Suppressor macrophage treated with lipopolysaccharide for 1 hour (primary cell): ENCODE measurements around the gene PSMD11.
A peak's percentile ranks its signal among the peaks of the same experiment; 100 is the strongest.
"Not testable (repeated sequence)": the region's sequence is repeated elsewhere in the genome, so short reads cannot be mapped to it uniquely, and the experiment has no call there.

Source experiments
- DNase-seq, 3 donors: peaks; one replicate each; pipeline ENCODE4 v3.0.0-alpha.2; 2020 to 2022

The PSMD11 gene

DNA sequence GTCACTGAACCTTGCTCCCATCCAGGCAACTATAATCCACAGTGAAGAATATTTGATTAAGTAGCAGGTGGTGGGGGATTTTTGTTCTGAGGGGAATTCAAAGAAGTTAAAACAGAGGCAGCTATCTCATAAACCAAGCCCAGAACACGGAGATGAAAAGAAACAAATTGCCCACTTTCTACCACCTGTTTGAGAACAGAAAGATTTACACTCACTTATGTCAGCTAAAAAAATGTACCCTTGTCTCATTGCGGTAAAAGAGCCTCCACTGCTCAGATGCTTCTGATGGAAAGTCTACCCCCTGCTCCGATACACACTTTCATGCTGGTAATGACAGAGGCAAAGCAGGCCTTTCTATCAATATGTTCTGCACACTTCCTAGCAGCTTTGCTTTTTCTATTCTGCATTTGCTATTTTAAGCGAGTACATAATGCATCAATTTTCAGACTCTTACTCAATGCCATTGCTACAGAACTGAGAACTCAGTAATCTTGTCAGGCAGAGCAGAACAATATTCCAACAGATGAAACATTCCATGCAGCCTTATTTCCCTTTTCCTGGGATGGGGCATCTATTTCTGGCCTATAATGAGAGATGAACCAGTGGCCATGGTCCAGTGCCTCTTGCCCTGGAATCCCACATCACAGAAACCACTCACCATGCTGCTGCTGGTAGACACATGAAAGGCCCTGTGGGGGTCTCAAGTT lies 71.5 kb downstream of the PSMD11 start:
- no peak for DNase-seq

DNA sequence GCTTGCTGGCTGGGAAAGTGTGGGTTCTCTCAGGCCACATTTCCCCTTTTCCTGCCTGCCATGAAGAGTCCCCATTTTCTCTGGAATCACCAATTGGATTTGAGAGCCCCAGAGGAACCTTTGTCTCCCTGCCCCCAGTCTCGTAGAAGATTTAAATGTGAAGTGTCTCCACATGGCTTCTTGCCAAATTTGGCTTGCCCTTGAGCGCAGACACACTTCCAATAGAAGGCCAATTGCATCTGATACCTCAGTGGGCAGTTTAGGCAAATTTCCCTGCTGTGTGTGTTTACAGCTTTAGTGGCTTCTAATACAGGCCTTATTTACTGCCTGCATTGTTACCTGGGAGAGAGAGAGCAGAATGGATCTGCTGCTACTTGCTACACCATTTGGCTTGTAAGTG lies 72.1 kb downstream of the PSMD11 start:
- no peak for DNase-seq

DNA sequence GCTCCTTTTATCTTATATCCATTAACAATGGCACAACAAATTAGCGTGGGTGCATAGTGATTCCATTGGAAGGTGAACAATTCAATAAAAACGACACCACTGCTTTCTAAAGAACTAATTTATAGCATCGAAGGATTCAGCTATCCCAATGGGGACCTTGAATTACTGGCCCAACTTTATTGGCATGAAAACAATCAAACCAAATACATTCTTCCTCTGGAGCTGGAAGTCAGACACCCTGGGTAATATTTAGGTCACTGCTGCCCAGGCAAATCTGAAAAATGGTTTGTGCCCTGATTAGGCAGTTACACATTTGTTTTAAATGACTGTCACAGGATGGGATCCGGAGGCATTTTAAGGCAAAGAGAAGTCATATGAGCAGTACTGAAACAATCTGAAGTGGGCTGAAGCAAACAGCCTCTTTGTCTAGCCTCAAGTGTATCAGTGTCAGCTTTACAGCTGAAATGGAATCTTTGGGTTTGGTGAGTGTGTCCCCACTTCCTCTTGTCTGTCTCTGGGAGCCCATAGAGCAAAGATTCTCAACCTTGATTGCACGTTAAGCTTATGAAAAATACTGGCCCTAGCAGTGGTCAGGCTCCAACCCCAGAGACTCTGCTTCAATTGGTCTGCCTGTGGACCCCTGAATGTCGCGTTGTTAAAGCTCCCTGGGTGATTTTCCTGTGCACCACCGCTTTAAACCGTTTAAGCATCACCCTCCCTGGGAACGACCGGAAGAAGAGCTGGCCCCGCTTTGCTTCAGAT lies 72.8 kb downstream of the PSMD11 start:
- no peak for DNase-seq

DNA sequence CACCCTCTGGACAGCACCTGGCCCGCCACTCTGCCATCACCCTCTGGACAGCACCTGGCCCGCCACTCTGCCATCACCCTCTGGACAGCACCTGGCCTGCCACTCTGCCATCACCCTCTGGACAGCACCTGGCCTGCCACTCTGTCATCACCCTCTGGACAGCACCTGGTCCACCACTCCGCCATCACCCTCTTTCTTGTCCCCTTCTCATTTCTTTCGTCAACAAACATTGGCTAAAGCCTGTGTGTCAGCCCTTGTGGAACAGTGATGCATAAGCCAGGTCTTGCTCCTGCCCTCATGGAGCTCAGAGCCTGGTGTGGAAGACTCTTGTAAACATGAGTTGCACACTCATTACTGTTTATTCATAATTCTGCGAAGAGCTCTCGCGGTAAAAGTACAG lies 73.7 kb downstream of the PSMD11 start:
- DNase-seq, result no peak

DNA sequence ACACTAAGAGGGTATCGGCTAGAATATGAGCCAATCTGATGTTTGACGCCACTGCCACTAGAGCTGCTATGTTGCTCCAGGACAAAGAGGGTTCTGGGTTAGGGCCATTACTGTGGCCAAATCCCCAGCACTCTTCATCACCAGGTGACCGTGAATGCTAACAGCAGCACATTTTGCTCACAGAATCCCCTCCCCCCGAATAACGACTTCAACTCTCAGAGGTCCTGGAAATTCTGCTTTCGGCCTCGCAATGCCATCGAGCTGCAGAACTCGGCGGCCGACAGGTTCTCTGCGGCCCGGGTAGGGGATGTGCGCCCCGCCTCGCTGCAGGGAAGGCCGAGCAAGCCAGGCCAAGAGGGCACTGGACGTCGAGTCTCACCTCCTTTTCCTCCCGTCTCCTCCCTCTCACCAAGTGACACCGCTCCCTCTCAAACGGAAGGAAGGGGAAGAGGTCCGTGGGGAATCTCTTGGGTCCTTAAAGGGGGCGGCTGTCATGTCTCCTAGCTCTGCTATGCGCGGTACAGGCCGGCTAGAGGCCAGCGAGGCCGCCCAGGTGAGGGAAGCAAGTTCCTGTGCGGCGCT lies 74.4 kb downstream of the PSMD11 start:
- DNase-seq, result no peak

DNA sequence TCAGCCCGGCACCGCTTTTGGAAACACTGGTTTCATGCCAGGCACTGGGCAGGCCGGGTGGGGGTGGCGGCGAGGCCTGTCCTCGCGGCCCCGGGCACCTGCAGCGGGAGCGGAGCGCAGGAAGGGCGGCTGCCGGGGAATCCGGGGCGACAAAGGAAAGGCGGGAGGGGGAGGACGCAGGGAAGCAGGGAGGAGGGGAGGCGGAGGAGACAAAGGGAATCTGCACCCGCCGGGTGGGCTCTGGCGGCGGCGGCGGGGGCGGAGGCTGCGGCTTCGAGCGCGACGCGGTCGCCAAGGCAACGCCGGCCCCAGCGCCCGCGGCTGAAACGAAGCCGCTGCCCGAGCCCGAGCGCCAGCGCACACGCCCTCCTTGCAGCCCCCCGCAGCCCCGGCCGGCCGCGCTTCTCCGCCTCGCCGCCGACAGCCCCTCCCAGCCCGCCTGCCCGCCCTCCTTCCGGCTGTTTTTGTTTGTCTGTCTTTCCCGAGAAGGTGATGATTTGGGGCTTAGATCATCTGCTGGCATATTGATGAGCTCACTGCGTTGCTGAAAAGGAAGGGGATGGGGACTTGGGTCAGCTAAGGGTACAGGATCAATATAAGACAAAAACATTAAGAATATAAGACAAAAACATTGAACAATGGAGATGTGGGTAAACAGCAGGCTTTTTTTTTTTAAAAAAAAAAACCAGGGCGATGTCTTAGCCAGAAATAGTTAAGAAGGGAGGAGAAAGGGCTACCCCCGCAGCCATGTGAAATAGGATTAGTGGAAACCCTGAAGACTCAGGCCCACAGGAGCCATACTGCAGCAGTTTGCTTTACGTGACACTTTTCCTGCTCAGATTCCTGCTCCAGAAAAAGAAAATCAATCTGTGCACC lies 75.2 kb downstream of the PSMD11 start:
- DNase-seq, result peak; percentile 29 to 44 (median 36)

DNA sequence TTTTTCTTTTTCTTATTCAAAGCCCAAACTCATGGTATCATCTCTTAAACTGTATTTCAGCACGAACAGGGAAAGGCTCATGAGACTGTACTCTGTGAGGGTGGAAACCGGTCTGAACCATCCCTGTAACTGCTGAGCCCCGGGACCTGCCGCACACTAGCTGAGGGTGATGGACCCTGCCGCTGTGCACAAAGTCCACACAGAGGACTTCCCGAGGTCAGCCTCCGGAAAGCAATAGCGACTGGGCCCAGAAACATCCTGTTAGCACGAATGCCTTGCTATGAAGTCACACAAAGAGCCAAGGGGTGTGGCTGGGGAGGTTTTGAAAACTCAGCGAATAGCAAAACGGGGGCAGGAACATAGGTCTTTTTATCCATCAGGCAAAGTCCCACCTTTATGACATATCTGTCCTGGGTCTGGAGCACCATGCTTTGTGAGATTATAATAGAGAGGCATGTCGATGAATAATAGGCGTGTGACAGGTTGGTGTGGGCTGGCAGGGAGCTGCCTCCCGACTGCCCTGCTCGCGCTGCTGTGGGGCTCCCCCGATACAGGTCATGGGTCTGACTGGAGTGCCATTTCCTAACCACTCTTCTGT lies 75.9 kb downstream of the PSMD11 start:
- DNase-seq, result peak; percentile 58 to 74 (median 65)

DNA sequence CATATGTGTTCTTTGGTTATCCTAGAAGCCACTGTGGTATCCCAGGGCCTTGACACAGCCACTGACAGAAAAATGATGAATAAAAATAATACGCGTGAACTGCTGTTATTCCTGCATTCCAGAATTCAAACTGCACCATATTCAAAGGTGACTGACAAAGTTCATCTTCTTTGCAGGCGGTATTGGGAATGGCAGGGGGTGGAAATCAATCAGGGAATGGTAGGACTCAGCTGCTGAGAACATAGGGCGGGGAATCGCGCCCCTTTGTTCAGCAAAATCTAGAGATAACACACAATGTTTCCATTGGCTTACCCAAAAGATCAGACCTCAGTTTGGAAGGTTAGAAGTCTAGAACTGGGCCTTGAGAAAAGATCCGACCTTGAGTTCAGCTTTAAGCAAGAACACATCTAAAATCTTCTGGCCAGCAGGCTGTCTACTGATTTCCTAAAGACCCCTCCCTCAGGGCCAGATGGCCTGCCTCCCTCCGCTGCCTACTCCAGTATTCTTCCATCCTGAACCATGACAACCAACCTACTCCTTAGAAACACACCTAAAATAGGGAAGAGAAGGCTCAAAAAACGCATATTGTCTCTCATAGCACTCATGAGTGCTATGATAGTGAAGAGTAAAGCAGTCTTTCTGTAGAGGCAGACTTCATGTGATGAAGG lies 76.6 kb downstream of the PSMD11 start:
- DNase-seq, result peak in 1 of 3 donors; percentile 17

DNA sequence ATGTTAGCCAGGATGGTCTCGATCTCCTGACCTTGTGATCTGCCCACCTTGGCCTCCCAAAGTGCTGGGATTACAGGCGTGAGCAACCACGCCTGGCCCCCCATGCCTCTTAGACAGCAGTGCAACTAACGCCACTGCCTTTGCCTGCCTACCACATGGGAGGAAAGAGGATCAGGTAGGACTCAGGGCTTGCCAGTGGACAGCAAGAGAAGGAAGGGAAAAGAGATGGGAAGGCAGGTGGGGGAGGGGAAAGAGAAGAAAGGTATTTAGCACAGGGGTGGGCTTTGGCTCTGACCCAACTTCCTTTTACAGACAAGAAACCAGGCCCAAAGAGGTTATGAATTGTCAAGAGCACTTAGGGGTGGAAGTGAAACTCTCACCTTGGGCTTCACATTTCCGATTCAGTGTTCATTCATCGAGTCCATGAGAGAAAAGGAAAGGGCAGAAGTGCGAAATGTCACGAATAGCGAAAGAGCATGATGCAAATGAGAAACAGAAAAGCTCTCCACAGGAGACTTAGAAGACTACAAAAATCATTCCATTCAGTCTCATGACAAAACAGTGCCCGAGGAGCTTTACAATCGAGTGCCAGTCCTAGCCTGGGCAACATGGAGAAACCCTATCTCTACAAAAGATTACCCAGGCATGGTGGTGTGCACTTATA lies 78.8 kb downstream of the PSMD11 start:
- DNase-seq, result no peak

DNA sequence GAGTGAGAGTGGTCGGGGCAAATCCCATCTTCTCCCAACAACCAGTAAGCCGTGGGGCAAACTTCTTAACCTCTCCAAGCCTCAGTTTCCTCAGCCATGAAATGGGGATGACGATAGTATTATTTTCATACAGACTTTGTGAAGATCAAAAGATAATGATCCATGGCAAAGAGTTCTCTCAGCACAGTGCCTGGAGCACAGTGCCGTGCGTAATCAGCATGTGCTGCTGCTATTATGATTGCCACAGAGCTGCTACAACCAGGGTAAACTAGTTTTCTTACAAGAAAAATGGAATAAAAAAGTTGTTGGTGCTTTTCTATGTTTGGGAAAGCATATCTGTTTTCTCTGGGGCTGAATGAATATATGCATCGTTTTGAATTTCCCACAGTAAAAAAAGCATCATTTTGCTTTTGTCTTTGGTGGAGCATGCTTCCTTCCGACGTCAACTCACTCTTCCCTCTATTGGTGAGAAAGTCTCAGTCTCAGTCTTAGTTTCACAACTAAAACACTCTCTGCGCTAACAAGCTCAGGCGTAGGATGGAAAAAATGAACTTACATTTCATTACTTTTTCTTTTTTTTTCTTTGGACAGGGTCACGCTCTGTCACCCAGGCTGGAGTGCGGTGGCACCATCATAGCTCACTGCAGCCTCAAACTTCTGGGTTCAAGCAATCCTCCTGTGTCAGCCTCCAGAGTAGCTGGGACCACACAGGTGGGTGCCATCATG lies 79.7 kb downstream of the PSMD11 start:
- no peak for DNase-seq

DNA sequence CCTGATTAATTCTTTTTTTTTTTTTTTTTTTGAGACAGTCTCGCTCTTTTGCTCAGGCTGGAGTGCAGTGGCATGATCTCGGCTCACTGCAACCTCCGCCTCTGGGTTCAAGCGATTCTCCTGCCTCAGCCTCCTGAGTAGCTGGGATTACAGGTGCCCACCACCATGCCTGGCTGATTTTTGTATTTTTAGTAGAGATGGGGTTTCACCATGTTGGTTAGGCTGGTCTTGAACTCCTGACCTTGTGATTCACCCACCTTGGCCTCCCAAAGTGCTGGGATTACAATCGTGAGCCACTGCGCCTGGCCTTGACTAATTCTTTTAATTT lies 80.2 kb downstream of the PSMD11 start:
- DNase-seq, result not testable (repeated sequence)

DNA sequence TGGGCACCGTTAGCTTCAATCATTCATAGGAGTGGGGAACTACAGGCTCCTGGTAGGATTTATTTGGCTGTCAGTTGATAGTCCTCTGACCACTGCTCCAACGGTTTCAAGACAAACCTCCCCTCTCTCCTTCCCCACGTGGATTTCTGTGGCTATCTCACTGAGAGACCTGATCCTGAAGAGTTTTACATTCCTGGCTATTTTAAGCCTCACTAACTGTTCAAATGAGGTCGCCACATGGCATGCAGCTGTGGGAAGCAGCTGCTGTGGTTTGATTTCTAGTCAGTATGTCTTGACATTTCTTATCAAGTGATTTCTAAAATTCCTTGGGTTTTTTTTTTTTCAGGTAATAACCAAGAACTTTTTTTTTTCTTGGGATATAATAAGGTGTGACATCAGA lies 80.8 kb downstream of the PSMD11 start:
- DNase-seq, result no peak

DNA sequence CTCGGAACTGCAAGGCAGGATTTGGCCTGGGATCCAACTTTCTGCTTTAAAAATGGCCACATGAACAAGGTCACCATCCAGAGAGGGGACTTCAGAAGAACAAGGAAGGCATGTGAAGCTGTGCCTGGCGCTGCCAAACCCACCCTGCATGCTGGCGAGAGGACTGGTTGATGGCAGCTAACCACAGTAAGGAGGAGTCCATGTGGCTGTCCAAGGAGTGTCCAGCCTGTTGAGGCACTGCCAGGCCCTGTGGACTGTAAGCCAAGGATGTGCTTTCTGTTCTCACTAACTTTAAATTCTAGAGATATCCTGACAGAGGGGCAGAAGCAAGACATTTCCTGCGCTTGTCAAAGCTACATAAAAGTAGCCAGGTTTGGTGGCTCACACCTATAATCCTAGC lies 82.8 kb downstream of the PSMD11 start:
- no peak for DNase-seq

DNA sequence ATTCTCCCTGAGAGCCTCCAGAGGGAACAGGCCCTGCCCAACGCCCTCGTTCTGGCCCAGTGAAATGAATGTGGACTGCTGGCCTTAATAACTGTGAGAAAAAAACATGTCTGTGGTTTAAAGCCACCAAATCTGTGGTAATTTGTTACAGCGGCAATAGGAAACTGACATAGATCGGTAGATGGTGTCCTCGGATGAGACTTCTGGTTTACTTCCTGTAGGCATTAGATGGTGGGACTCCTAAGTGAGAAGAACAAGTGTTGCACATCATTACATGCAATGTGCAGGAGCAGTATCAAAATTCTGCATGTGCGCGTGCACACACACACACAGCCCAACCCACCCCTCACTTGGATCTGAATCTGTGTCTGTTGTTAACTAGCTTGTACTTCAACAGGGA lies 84.5 kb downstream of the PSMD11 start:
- no peak for DNase-seq

DNA sequence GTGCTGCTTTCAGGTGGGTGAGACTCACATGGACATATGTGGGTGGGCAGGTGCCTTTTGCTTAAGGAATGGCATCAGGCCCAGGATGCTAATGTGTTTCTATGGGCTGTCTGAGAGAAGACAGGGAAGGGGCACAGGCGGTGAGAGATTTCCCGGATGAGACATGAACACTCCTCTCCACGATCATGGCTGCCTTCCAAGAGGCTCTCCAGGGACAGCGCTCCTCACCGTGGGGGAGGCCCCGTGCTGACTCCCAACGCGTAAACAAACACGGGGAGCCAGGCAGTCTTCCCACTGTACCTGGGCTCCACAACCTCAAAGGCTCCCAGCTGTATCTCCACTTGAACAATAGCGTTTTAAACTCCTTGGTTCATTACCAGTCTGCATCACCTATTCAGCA lies 85.3 kb downstream of the PSMD11 start:
- DNase-seq, result no peak
